Measurements from ENCODE around the gene CDK18.

CDK18 gene

DNA sequence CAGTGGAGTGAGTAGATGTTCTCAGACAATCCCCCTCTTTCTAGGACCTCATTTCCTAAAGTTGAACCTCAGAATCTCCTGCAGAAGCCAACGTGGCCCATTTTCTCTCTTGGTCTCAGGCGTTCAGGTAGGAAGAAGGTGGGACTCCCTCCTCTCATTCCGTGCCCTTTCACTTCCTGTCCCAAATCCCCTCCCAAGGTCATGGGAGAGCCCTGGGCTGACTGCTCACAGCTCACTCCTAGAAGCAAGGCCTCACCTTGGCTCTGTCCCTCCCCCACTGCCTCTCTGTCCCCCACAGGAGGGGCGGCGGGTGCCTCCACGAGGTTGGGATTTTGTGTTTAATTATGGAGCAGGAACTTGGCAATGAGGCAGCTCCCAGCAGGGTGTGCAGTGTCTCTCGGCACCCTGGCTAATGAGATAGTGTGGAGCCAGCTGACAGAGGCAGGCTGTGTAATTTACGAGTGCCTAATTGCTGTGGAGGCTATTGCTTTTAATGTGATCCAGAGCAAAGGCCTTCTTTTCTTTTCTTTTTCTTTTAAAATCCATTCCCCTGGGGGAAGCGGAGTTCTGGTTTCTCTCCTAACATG lies 9.1 kb upstream of the CDK18 start (continued):
- TF ChIP-seq GLI2 (tag by site-specific recombination; IDR thresholded peaks at IDR 0.05; ENCODE audit: borderline replicate concordance, low read depth) (no peak), ZNF391 (tag by site-specific recombination; IDR thresholded peaks at IDR 0.05; ENCODE audit: borderline replicate concordance, low read depth) (no peak), SETDB1 (IDR thresholded peaks at IDR 0.05; ENCODE audit: insufficient read length, low read length) (no peak), ZNF114 (tag by site-specific recombination; IDR thresholded peaks at IDR 0.05) (no peak), FEZF1 (tag by site-specific recombination; IDR thresholded peaks at IDR 0.05) (peak; percentile 77), TRIM28 (IDR thresholded peaks at IDR 0.05; ENCODE audit: borderline replicate concordance, low read length) (peak; percentile 76), ZNF600 (tag by site-specific recombination; IDR thresholded peaks at IDR 0.05) (peak; percentile 87), ZBTB20 (tag by site-specific recombination; IDR thresholded peaks at IDR 0.05) (no peak; the same call in 1 of the 2 replicates), ZNF211 (tag by site-specific recombination; IDR thresholded peaks at IDR 0.05; ENCODE audit: low read depth) (no peak), ZFP69B (tag by site-specific recombination; IDR thresholded peaks at IDR 0.05) (no peak; the same call in 1 of the 2 replicates), GLI4 (tag by site-specific recombination; IDR thresholded peaks at IDR 0.05) (no peak), KLF7 (tag by site-specific recombination; IDR thresholded peaks at IDR 0.05; ENCODE audit: borderline replicate concordance) (no peak; the same call in 1 of the 2 replicates), ZBTB7A (tag by site-specific recombination; IDR thresholded peaks at IDR 0.05; ENCODE audit: low read depth) (no peak), ZNF514 (tag by site-specific recombination; IDR thresholded peaks at IDR 0.05) (no peak), ZNF433 (tag by site-specific recombination; IDR thresholded peaks at IDR 0.05; ENCODE audit: low read depth) (no peak), RBAK (tag by site-specific recombination; IDR thresholded peaks at IDR 0.05) (no peak), ZNF501 (tag by site-specific recombination; IDR thresholded peaks at IDR 0.05) (peak; percentile 78; the same call in 1 of the 2 replicates), ZNF792 (tag by site-specific recombination; IDR thresholded peaks at IDR 0.05) (no peak)
- TF ChIP-seq, protein P1, sequence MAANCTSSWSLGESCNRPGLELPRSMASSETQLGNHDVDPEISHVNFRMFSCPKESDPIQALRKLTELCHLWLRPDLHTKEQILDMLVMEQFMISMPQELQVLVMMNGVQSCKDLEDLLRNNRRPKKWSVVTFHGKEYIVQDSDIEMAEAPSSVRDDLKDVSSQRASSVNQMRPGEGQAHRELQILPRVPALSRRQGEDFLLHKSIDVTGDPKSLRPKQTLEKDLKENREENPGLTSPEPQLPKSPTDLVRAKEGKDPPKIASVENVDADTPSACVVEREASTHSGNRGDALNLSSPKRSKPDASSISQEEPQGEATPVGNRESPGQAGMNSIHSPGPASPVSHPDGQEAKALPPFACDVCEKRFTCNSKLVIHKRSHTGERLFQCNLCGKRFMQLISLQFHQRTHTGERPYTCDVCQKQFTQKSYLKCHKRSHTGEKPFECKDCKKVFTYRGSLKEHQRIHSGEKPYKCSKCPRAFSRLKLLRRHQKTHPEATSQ (tag by site-specific recombination; IDR thresholded peaks at IDR 0.05), result no peak; the same call in 1 of the 2 replicates
- TF ChIP-seq, protein P2, sequence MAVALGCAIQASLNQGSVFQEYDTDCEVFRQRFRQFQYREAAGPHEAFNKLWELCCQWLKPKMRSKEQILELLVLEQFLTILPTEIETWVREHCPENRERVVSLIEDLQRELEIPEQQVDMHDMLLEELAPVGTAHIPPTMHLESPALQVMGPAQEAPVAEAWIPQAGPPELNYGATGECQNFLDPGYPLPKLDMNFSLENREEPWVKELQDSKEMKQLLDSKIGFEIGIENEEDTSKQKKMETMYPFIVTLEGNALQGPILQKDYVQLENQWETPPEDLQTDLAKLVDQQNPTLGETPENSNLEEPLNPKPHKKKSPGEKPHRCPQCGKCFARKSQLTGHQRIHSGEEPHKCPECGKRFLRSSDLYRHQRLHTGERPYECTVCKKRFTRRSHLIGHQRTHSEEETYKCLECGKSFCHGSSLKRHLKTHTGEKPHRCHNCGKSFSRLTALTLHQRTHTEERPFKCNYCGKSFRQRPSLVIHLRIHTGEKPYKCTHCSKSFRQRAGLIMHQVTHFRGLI (tag by site-specific recombination; IDR thresholded peaks at IDR 0.05), result no peak
- TF ChIP-seq, protein P3, sequence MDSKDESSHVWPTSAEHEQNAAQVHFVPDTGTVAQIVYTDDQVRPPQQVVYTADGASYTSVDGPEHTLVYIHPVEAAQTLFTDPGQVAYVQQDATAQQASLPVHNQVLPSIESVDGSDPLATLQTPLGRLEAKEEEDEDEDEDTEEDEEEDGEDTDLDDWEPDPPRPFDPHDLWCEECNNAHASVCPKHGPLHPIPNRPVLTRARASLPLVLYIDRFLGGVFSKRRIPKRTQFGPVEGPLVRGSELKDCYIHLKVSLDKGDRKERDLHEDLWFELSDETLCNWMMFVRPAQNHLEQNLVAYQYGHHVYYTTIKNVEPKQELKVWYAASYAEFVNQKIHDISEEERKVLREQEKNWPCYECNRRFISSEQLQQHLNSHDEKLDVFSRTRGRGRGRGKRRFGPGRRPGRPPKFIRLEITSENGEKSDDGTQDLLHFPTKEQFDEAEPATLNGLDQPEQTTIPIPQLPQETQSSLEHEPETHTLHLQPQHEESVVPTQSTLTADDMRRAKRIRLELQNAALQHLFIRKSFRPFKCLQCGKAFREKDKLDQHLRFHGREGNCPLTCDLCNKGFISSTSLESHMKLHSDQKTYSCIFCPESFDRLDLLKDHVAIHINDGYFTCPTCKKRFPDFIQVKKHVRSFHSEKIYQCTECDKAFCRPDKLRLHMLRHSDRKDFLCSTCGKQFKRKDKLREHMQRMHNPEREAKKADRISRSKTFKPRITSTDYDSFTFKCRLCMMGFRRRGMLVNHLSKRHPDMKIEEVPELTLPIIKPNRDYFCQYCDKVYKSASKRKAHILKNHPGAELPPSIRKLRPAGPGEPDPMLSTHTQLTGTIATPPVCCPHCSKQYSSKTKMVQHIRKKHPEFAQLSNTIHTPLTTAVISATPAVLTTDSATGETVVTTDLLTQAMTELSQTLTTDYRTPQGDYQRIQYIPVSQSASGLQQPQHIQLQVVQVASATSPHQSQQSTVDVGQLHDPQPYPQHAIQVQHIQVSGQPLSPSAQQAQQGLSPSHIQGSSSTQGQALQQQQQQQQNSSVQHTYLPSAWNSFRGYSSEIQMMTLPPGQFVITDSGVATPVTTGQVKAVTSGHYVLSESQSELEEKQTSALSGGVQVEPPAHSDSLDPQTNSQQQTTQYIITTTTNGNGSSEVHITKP (tag by site-specific recombination; IDR thresholded peaks at IDR 0.05), result peak; percentile 97

DNA sequence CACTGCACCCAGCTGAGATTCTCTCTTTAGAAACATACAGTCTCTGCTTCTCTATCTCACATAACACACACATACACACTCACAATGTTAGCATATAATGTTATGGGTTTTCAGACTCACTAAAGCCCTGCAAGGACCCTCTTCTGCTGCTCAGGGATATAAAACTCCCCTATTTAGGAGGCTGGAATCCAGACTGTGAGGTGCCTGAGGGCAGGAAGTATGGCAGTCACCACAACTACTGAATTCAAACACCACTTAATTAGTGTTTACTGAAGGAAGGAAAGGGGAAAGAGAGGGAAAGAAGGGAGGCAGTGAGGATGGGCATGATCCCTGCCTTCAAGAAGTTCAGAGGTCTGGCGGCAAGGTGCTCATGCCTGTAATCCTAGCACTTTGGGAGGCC lies 7.8 kb upstream of the CDK18 start:
- ChIA-PET CTCF (interaction anchor here (0.6 to 19.2 kb wide), 4 partner anchors 10 to 145 kb away, joined by 3 to 459 read pairs (median 56); no protein-coding TSS in a partner anchor), POLR2A (no interaction called here)
- Histone ChIP-seq H3K36me3 (ENCODE audit: control insufficient read depth in 2 of 2, insufficient read depth in 1 of 2, low read length in 2 of 2) (no peaks in the 10 kb centered on the region), H3K27ac (ENCODE audit: extremely low read depth, low read depth, low read length) (no peak overlapping the region), H3K9me3 (ENCODE audit: control insufficient read depth, insufficient read depth, low read depth, low read length) (no peaks in the 10 kb centered on the region), H3K4me1 (ENCODE audit: control insufficient read depth, insufficient read depth, low read length) (peaks cover 16% of the 10 kb centered on the region), H3K4me3 (ENCODE audit: low read depth, low read length) (no peak overlapping the region)
- TF ChIP-seq SP7 (tag by site-specific recombination; IDR thresholded peaks at IDR 0.05), result peak; percentile 52
- TF ChIP-seq ZNF664 (tag by site-specific recombination; IDR thresholded peaks at IDR 0.05), result 0 out of 2 replicates have a peak, but pooled peaks have one; percentile 7
- TF ChIP-seq ZNF214 (tag by site-specific recombination; IDR thresholded peaks at IDR 0.05; ENCODE audit: borderline replicate concordance), result no peak
- TF ChIP-seq, protein P4, sequence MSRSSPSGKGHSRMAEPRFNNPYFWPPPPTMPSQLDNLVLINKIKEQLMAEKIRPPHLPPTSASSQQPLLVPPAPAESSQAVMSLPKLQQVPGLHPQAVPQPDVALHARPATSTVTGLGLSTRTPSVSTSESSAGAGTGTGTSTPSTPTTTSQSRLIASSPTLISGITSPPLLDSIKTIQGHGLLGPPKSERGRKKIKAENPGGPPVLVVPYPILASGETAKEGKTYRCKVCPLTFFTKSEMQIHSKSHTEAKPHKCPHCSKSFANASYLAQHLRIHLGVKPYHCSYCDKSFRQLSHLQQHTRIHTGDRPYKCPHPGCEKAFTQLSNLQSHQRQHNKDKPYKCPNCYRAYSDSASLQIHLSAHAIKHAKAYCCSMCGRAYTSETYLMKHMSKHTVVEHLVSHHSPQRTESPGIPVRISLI (tag by site-specific recombination; IDR thresholded peaks at IDR 0.05), result no peak
- TF ChIP-seq ZNF169 (tag by site-specific recombination; IDR thresholded peaks at IDR 0.05), result no peak
- TF ChIP-seq OSR2 (tag by site-specific recombination; IDR thresholded peaks at IDR 0.05), result peak; percentile 52; the same call in 1 of the 2 replicates
- peak; percentile 65; the same call in 1 of the 2 replicates for TF ChIP-seq ZNF548 (tag by site-specific recombination; IDR thresholded peaks at IDR 0.05)

All from HEK293 (cell line).